ENCODE measurements around the gene FAM118A.
"Not testable (repeated sequence)": the region's sequence is repeated elsewhere in the genome, so short reads cannot be mapped to it uniquely, and the experiment has no call there.

Gene FAM118A

GRCh38 chr22:45309422-45310227 lies at the start of gene FAM118A:
Gene FAM118A (plus strand): TSS chr22:45309934. CDS start chr22:45322380, 12,446 bp downstream.
- in situ Hi-C loops (cut with MboI; ENCODE audit: low sequenced_read_pairs): no loop called here

DNA sequence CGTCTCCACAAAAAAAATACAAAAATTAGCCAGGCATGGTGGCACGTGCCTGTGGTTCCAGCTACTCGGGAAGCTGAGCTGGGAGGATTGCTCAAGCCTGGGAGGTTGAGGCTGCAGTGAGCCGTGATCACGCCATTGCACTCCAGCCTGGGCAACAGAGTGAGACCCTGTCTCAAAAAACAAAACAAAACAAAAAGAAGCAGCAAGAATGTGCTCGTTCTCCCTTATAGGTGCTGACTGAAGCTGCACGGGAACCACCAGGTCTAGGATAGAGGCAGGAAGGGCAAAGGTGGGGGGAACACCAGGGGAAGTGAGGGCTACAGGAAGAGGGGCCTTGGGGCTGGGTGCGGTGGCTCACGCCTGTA lies 49.4 kb upstream of the FAM118A start:
- in situ Hi-C loops (cut with MboI; ENCODE audit: low sequenced_read_pairs): loop anchor here (10.0 kb wide), 2 partner anchors 164 to 294 kb away; no protein-coding TSS in a partner anchor

GRCh38 chr22:45261407-45262088 lies 48.2 kb upstream of the FAM118A start:
- in situ Hi-C loops (cut with MboI; ENCODE audit: low sequenced_read_pairs): loop anchor here (10.0 kb wide), 2 partner anchors 163 to 293 kb away; no protein-coding TSS in a partner anchor

DNA sequence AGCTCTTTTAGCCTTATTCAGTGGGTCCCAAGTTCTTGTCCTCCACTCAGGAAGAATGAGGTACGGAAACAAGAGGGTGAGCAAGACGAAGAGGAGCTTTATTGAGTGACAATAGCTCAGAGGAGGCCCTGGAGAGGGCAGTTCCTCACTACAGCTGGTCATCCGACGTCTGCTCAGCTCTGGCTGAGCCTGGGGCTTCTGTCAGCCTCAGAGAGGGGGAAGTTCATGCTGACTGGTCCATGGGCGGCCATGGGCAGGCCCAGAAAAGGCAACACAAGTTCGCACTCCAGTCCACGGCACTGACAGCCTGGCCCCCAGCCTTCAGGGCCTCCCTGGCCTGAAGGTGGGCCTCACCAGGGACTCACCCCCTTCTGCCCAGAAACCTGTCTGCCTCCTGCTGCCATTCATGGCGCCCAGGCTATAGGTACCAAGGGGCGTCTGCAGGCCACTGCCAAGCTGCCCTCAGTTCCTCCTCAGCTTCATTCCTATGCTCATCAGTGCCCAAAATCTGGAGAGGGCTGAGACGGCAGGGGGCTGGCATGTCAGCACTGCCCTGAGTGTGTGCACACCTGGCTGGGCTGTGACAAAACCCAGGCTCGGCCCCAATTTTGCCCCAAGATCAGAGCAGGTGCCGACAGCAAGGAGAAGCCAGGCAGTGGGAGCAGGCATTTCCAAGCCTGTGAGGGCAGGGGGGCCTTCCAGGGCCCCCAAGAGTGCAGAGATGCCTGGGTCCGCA lies 47.4 kb upstream of the FAM118A start:
- in situ Hi-C loops (cut with MboI; ENCODE audit: low sequenced_read_pairs): loop anchor here (10.0 kb wide), 2 partner anchors 162 to 292 kb away; no protein-coding TSS in a partner anchor

- in situ Hi-C loops (cut with MboI; ENCODE audit: low sequenced_read_pairs): loop anchor here (10.0 kb wide), 2 partner anchors 162 to 292 kb away; no protein-coding TSS in a partner anchor
These were observed 46.7 kb upstream of the FAM118A start for GRCh38 chr22:45262931-45263462.

DNA sequence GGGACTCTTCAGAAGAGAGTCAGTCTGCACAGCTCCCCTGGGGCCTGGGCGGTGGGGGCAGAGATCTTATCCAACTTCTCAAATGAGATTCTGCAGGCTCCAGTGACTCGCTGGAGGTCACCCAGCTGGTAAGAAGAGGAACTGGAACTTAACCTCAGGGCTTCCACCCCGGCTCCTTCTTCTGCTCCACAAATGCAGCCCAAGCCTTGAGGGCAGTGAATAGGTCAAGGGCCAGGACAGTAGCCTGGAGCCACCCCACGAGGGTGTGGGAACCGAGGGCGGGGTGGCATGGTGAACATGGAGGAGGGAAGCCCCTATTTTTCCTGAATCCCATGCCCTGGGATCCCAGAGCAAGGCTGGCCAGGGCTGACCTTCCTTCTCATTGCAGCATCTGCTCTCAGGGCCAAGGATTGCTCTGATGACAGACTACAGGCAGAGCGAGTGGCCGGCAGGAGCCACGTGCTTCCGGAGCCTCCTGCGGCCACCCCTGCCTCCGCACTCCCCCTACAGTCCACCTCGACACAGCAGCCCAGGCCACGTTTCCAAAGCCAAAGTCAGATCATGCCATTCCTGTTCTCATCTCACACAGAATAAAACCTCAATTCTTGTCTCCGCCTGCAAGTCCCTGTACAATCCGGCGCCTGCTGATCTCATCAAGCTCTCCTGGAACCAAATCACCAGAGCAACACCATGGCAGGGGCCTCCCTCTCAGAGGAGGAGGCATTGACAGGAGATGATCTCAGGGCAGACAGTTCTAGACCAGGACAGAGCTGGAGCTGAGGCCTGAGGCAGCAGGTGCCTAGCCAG lies 46.1 kb upstream of the FAM118A start:
- in situ Hi-C loops (cut with MboI; ENCODE audit: low sequenced_read_pairs): loop anchor here (10.0 kb wide), 2 partner anchors 161 to 291 kb away; no protein-coding TSS in a partner anchor

- in situ Hi-C loops (cut with MboI; ENCODE audit: low sequenced_read_pairs): loop anchor here (10.0 kb wide), 2 partner anchors 159 to 289 kb away; no protein-coding TSS in a partner anchor
These were observed 44.2 kb upstream of the FAM118A start for GRCh38 chr22:45265535-45265934.

DNA sequence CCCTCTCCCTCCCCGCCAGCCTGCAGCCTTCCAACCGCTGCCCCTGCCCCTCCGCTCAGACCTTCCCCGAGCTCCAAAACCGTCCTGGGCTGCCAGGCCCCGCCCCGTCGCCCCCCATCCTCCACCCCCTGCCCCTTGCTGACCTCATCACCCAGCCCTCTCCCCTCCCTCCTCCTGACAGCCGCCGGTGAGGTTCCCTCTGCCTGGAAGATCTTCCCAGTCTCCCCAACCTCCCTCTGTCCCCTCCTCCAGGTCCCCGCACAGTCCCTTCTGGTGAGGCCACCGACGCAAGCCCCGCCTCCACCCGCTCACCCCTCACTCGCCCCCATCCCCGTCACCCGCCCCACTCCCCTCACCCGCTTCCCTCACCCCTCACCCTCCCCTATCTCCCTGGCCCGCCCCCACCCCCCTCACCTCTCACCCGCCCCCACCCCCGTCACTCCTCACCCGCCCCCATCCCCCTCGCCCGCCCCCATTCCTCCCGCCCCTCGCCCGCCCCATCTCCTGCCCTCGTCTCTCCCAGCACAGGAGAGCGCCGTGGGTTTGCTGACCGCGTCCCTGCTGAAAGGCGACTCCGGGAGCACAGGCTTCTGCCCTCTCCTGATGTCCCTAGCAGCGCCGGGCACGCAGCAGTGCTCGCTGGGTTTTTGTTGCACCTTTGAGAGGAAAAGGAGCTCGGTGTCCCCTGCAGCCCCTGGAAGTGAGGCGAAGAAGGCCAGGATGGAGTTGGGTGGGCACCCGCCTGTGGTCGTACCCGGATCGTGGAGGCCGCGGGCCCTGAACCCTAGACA lies 41.4 kb upstream of the FAM118A start:
- in situ Hi-C loops (cut with MboI; ENCODE audit: low sequenced_read_pairs): loop anchor here (10.0 kb wide), 2 partner anchors 156 to 286 kb away; no protein-coding TSS in a partner anchor

DNA sequence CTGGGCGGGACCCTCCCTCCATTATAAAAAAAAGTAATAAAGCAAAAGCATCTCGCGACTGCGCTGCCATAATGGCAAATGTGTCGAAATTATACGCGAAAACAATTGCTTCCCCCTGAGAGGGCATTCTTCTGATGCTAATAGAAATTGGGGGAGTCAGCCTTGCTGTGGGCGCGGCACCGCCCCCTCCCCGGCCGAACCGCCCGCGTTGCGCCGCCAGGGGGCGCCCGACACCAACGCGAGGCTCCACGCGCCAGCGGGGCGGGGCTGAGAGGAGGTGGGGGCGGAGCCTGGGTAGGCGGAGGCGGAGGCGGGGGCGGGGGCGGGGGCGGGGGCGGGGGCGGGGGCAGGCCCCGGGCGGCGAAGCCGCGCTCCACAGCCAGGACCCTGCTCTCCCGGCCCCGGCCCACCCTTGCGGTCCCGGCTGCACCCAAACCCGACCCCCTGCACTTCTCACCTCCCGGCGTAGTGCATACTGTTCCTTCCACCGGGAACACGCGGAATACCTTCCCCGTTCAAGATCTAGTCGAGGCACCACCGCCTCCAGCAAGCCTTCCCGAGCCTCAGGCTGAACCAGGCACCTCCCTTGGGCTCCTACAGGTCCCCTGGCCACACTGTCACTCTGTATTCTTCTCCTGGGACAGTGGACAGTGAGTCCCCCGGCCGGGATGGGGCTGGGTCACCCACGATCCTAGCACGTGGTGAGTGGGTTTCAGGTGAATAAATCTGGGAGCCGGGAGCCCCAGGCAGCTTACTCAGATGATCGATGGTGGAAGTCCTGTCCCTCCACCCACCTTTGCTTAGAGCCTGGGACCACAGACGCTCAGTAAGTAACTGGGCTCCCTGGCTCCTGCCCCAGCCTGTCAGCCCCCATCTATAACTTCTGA lies 40.5 kb upstream of the FAM118A start:
- in situ Hi-C loops (cut with MboI; ENCODE audit: low sequenced_read_pairs): loop anchor here (10.0 kb wide), 2 partner anchors 156 to 286 kb away; no protein-coding TSS in a partner anchor

- in situ Hi-C loops (cut with MboI; ENCODE audit: low sequenced_read_pairs): no loop called here
These were observed 39.4 kb upstream of the FAM118A start for GRCh38 chr22:45270095-45271020.

GRCh38 chr22:45271667-45272201 lies 38.0 kb upstream of the FAM118A start:
- in situ Hi-C loops (cut with MboI; ENCODE audit: low sequenced_read_pairs): no loop called here

GRCh38 chr22:45272498-45272897 lies 37.2 kb upstream of the FAM118A start:
- in situ Hi-C loops (cut with MboI; ENCODE audit: low sequenced_read_pairs): no loop called here

DNA sequence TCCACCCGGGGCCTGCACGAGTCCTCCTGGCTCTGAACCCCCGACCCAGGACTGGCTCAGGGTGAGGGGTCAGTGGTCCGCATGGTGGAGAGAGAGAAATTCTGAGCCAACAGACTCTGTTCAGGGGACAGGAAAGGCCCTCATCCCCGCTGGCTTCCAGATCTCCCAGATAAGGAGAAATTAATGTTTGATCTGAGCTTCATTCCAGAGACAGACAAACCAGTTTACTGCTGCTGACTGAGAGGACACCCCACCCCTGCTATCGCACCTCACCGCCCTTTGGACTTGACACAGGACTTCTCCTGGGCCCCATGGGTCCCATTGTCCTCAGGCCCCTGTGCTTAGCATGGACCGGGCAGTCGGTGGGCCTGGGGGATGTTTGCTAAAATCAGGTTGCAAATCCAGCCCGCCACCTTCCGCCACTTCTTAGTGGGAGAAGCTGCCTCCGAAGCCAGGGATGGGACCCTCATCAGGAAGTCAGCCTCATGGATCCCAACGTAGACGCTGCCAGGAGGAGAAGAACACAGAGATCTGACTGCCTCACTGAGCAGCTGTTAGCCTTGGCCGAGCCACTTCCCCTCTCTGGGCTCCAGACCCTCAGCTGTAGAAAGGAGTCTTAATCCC lies 36.2 kb upstream of the FAM118A start:
- in situ Hi-C loops (cut with MboI; ENCODE audit: low sequenced_read_pairs): no loop called here

GRCh38 chr22:45276507-45277105 lies 33.1 kb upstream of the FAM118A start:
- in situ Hi-C loops (cut with MboI; ENCODE audit: low sequenced_read_pairs): no loop called here

GRCh38 chr22:45277720-45278119 lies 32.0 kb upstream of the FAM118A start:
- in situ Hi-C loops (cut with MboI; ENCODE audit: low sequenced_read_pairs): not testable (repeated sequence)

GRCh38 chr22:45278125-45278524 lies 31.6 kb upstream of the FAM118A start:
- in situ Hi-C loops (cut with MboI; ENCODE audit: low sequenced_read_pairs): no loop called here
